ENCODE results near the gene CSNK1A1L.

Gene CSNK1A1L

GRCh38 chr13:37107456-37107855 is 2.0 kb upstream of the CSNK1A1L start:
- DNase-seq (ENCODE audit: extremely low read depth in 1 of 2, low read depth in 1 of 2), result no peak

- DNase-seq (ENCODE audit: extremely low read depth in 1 of 2, low read depth in 1 of 2), result no peak
These were observed 1.2 kb upstream of the CSNK1A1L start for GRCh38 chr13:37106642-37107041.

GRCh38 chr13:37102896-37103295 is 2.6 kb downstream of the CSNK1A1L start:
- no peak for DNase-seq (ENCODE audit: extremely low read depth in 1 of 2, low read depth in 1 of 2)

- DNase-seq (ENCODE audit: extremely low read depth in 1 of 2, low read depth in 1 of 2), result no peak
These were observed 4.3 kb downstream of the CSNK1A1L start for GRCh38 chr13:37101201-37101600.

GRCh38 chr13:37100731-37101130 is 4.7 kb downstream of the CSNK1A1L start:
- no peak for DNase-seq (ENCODE audit: extremely low read depth in 1 of 2, low read depth in 1 of 2)

GRCh38 chr13:37097076-37097475 is 8.4 kb downstream of the CSNK1A1L start:
- no peak for DNase-seq (ENCODE audit: extremely low read depth in 1 of 2, low read depth in 1 of 2)

GRCh38 chr13:37094840-37095239 is 10.6 kb downstream of the CSNK1A1L start:
- DNase-seq (ENCODE audit: extremely low read depth in 1 of 2, low read depth in 1 of 2), result no peak

- DNase-seq (ENCODE audit: extremely low read depth in 1 of 2, low read depth in 1 of 2), result no peak
These were observed 11.4 kb downstream of the CSNK1A1L start for GRCh38 chr13:37094099-37094498.

GRCh38 chr13:37091835-37092234 is 13.6 kb downstream of the CSNK1A1L start:
- DNase-seq (ENCODE audit: extremely low read depth in 1 of 2, low read depth in 1 of 2), result no peak

- DNase-seq (ENCODE audit: extremely low read depth in 1 of 2, low read depth in 1 of 2), result no peak
These were observed 14.6 kb downstream of the CSNK1A1L start for GRCh38 chr13:37090912-37091311.

GRCh38 chr13:37089495-37089894 is 16.0 kb downstream of the CSNK1A1L start:
- no peak for DNase-seq (ENCODE audit: extremely low read depth in 1 of 2, low read depth in 1 of 2)

GRCh38 chr13:37087486-37087885 is 18.0 kb downstream of the CSNK1A1L start:
- DNase-seq (ENCODE audit: extremely low read depth in 1 of 2, low read depth in 1 of 2), result no peak

- no peak for DNase-seq (ENCODE audit: extremely low read depth in 1 of 2, low read depth in 1 of 2)
These were observed 19.9 kb downstream of the CSNK1A1L start for GRCh38 chr13:37085606-37086005.

- no peak for DNase-seq (ENCODE audit: extremely low read depth in 1 of 2, low read depth in 1 of 2)
These were observed 28.6 kb downstream of the CSNK1A1L start for GRCh38 chr13:37076818-37077217.

- no peak for DNase-seq (ENCODE audit: extremely low read depth in 1 of 2, low read depth in 1 of 2)
These were observed 30.3 kb downstream of the CSNK1A1L start for GRCh38 chr13:37075164-37075563.

GRCh38 chr13:37074703-37075102 is 30.8 kb downstream of the CSNK1A1L start:
- no peak for DNase-seq (ENCODE audit: extremely low read depth in 1 of 2, low read depth in 1 of 2)

GRCh38 chr13:37072024-37072423 is 33.4 kb downstream of the CSNK1A1L start:
- no peak for DNase-seq (ENCODE audit: extremely low read depth in 1 of 2, low read depth in 1 of 2)

GRCh38 chr13:37070956-37071355 is 34.5 kb downstream of the CSNK1A1L start:
- DNase-seq (ENCODE audit: extremely low read depth in 1 of 2, low read depth in 1 of 2), result no peak

GRCh38 chr13:37070145-37070695 is 35.2 kb downstream of the CSNK1A1L start:
- DNase-seq (ENCODE audit: extremely low read depth in 1 of 2, low read depth in 1 of 2), result no peak

GRCh38 chr13:37069597-37070103 is 35.8 kb downstream of the CSNK1A1L start:
- DNase-seq (ENCODE audit: extremely low read depth in 1 of 2, low read depth in 1 of 2), result no peak

GRCh38 chr13:37068962-37069361 is 36.5 kb downstream of the CSNK1A1L start:
- no peak for DNase-seq (ENCODE audit: extremely low read depth in 1 of 2, low read depth in 1 of 2)

GRCh38 chr13:37067874-37068273 is 37.6 kb downstream of the CSNK1A1L start:
- no peak for DNase-seq (ENCODE audit: extremely low read depth in 1 of 2, low read depth in 1 of 2)

- no peak for DNase-seq (ENCODE audit: extremely low read depth in 1 of 2, low read depth in 1 of 2)
These were observed 39.5 kb downstream of the CSNK1A1L start for GRCh38 chr13:37065890-37066526.

Data from activated CD8-positive, alpha-beta memory T cell treated with anti-CD3 and anti-CD28 coated beads for 1 hour (primary cell).